HL-60 (cell line): ENCODE measurements around the gene TRIM44.

Experiments used
- DNase-seq, 2 experiments: peaks; one replicate each; pipeline ENCODE4 v3.0.0-alpha.2; 2010 to 2020; ENCODE audit warnings: low read depth in 1 of 2, low spot score in 1 of 2
- H3K27ac ChIP-seq: fragments of 250-450 bp; sonication (Bioruptor Pico); replicated peaks from 2 replicates; pipeline ENCODE4 v1.5.1; 2020; ENCODE audit warnings: mild to moderate bottlenecking, moderate library complexity
- H3K27me3 ChIP-seq: fragments of 250-450 bp; sonication (Bioruptor Pico); 2 replicates; pipeline ENCODE4 v1.5.1; 2021; ENCODE audit warnings: mild to moderate bottlenecking, moderate library complexity; ENCODE audit not compliant: insufficient read depth, poor library complexity, severe bottlenecking
- H3K4me3 ChIP-seq: replicated peaks from 2 replicates; pipeline ENCODE4 v1.5.1; 2011; ENCODE audit warnings: mild to moderate bottlenecking, control low read depth, low read length; ENCODE audit not compliant: insufficient read depth
- CTCF ChIP-seq: IDR thresholded peaks from one replicate; pipeline ENCODE4 v1.5.1; 2011; ENCODE audit warnings: low read length, control low read depth, inconsistent platforms; ENCODE audit not compliant: insufficient read depth
- GABPA ChIP-seq: IDR thresholded peaks from 2 replicates; pipeline ENCODE4 v1.6.1; 2012; ENCODE audit warnings: low read depth
- POLR2AphosphoS5 ChIP-seq: IDR thresholded peaks from 2 replicates; pipeline ENCODE4 v1.6.1; 2012; ENCODE audit warnings: low read depth
- SPI1 ChIP-seq: IDR thresholded peaks from 2 replicates; pipeline ENCODE4 v1.6.1; 2012; ENCODE audit warnings: low read depth, mild to moderate bottlenecking, borderline replicate concordance
- TF ChIP-seq, protein P1 (sequence below): IDR thresholded peaks from 2 replicates; pipeline ENCODE4 v1.6.1; 2012; ENCODE audit warnings: low read depth; ENCODE audit not compliant: insufficient replicate concordance

The TRIM44 gene

GRCh38 chr11:35654711-35655110 is 7.9 kb upstream of the TRIM44 start:
- Histone ChIP-seq H3K4me3 (no peak overlapping the region), H3K27ac (no peak overlapping the region), H3K27me3 (no peaks in the 10 kb centered on the region)
- TF ChIP-seq POLR2AphosphoS5 (no peak), GABPA (no peak), CTCF (no peak), SPI1 (no peak)
- TF ChIP-seq, protein P1, sequence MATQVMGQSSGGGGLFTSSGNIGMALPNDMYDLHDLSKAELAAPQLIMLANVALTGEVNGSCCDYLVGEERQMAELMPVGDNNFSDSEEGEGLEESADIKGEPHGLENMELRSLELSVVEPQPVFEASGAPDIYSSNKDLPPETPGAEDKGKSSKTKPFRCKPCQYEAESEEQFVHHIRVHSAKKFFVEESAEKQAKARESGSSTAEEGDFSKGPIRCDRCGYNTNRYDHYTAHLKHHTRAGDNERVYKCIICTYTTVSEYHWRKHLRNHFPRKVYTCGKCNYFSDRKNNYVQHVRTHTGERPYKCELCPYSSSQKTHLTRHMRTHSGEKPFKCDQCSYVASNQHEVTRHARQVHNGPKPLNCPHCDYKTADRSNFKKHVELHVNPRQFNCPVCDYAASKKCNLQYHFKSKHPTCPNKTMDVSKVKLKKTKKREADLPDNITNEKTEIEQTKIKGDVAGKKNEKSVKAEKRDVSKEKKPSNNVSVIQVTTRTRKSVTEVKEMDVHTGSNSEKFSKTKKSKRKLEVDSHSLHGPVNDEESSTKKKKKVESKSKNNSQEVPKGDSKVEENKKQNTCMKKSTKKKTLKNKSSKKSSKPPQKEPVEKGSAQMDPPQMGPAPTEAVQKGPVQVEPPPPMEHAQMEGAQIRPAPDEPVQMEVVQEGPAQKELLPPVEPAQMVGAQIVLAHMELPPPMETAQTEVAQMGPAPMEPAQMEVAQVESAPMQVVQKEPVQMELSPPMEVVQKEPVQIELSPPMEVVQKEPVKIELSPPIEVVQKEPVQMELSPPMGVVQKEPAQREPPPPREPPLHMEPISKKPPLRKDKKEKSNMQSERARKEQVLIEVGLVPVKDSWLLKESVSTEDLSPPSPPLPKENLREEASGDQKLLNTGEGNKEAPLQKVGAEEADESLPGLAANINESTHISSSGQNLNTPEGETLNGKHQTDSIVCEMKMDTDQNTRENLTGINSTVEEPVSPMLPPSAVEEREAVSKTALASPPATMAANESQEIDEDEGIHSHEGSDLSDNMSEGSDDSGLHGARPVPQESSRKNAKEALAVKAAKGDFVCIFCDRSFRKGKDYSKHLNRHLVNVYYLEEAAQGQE = no peak
- DNase-seq = no peak

GRCh38 chr11:35655254-35655653 is 7.3 kb upstream of the TRIM44 start:
- DNase-seq = no peak
- TF ChIP-seq SPI1 (no peak), POLR2AphosphoS5 (no peak), GABPA (no peak), CTCF (no peak)
- TF ChIP-seq, protein P1 = no peak
- Histone ChIP-seq H3K4me3 (no peak overlapping the region), H3K27me3 (no peaks in the 10 kb centered on the region), H3K27ac (no peak overlapping the region)

DNA sequence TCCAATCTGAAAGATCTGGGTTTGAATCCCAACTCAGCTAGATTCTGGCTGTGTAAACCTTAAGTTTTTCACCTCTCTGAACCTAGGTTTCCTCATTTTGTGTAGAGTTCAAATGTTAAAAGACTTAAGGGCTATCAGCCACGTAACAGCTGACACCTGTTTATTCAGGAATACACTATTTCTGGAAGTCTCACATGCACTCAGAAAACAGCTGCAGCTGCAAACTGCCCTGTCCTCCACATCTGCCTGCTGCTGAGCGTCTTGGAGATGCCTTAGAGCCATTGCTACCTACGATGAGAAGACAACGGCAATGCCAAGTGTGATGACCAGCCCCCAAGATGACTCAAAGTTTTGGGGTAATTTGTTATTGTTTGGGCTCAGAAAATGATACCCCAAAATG is 6.7 kb upstream of the TRIM44 start:
- H3K4me3 ChIP-seq = no peak overlapping the region
- TF ChIP-seq POLR2AphosphoS5 = no peak
- TF ChIP-seq, protein P1 = no peak
- TF ChIP-seq CTCF = no peak
- TF ChIP-seq GABPA = no peak
- TF ChIP-seq SPI1 = no peak
- no peak for DNase-seq

More for the DNA sequence above, 6.7 kb upstream of the TRIM44 start:
- Histone ChIP-seq H3K27ac (no peak overlapping the region), H3K27me3 (no peaks in the 10 kb centered on the region)
